ENCODE results near the gene PRSS22.

DNA sequence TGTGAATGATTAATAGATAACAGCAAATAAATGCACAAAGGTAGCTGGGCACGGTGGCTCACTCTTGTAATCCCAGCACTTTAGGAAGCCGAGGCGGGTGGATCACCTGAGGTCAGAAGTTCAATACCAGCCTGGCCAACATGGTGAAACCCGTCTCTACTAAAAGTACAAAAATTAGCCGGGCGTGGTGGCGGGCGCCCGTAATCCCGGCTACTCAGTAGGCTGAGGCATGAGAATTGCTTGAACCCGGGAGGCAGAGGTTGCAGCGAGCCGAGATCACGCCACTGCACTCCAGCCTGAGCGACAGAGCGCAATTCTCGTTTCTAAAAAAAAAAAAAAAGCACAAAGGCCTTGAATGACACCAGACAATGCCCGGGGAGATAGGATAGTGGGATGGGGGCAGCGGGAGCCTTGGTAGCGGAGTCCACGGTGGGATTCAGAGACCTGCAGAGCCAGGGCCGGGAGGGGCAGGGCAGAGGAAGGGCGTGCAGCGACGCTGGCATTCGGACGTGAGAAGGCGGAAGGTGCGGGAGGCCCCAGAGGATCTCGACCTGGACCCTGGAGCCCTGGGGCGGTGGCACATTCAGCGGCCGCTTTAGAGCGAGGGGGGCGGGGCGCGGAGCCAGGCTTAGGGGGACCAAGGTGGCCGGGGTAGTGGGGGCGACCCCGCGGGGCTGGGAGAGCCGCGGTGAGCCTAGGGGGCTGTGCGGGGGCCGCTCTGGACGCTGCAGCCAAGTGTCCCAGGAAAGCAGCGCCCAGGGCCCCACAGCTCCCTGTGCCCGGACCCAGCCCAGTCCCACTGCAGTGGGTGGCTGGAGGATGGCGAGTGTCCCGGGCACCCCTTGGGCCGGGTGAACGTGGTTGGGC, 24.0 kb upstream of the PRSS22 start:
- TF ChIP-seq, protein P1, sequence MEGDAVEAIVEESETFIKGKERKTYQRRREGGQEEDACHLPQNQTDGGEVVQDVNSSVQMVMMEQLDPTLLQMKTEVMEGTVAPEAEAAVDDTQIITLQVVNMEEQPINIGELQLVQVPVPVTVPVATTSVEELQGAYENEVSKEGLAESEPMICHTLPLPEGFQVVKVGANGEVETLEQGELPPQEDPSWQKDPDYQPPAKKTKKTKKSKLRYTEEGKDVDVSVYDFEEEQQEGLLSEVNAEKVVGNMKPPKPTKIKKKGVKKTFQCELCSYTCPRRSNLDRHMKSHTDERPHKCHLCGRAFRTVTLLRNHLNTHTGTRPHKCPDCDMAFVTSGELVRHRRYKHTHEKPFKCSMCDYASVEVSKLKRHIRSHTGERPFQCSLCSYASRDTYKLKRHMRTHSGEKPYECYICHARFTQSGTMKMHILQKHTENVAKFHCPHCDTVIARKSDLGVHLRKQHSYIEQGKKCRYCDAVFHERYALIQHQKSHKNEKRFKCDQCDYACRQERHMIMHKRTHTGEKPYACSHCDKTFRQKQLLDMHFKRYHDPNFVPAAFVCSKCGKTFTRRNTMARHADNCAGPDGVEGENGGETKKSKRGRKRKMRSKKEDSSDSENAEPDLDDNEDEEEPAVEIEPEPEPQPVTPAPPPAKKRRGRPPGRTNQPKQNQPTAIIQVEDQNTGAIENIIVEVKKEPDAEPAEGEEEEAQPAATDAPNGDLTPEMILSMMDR (IDR thresholded peaks at IDR 0.05): no peak
- no peak for TF ChIP-seq POLR2A (IDR thresholded peaks at IDR 0.05)

All from thyroid gland (tissue), 4 donors.